Fibroblast of gingiva (primary cell): Measurements from ENCODE around the gene FSTL4.

Experiments
- DNase-seq: peaks from one replicate; pipeline ENCODE4 v3.0.0-alpha.2; 2011; ENCODE audit warnings: low read depth

FSTL4 gene

GRCh38 chr5:133612249-133612860 lies at the start of gene FSTL4:
TSS of gene FSTL4 (minus strand) at chr5:133612541.
- no peak for DNase-seq

GRCh38 chr5:133661389-133661788 lies 49.0 kb upstream of the FSTL4 start:
- DNase-seq: no peak

GRCh38 chr5:133658327-133658726 lies 46.0 kb upstream of the FSTL4 start:
- no peak for DNase-seq

GRCh38 chr5:133657036-133657435 lies 44.7 kb upstream of the FSTL4 start:
- DNase-seq: no peak

- no peak for DNase-seq
Observed at GRCh38 chr5:133655966-133656365, 43.6 kb upstream of the FSTL4 start.

GRCh38 chr5:133653760-133654049 lies 41.4 kb upstream of the FSTL4 start:
- no peak for DNase-seq

GRCh38 chr5:133652951-133653759 lies 40.8 kb upstream of the FSTL4 start:
- no peak for DNase-seq

- DNase-seq: no peak
Observed at GRCh38 chr5:133644000-133644865, 31.9 kb upstream of the FSTL4 start.

GRCh38 chr5:133643365-133643764 lies 31.0 kb upstream of the FSTL4 start:
- DNase-seq: no peak

GRCh38 chr5:133642153-133642722 lies 29.9 kb upstream of the FSTL4 start:
- no peak for DNase-seq

GRCh38 chr5:133641683-133642082 lies 29.3 kb upstream of the FSTL4 start:
- DNase-seq: no peak

GRCh38 chr5:133639850-133640528 lies 27.6 kb upstream of the FSTL4 start:
- no peak for DNase-seq

GRCh38 chr5:133638436-133638835 lies 26.1 kb upstream of the FSTL4 start:
- no peak for DNase-seq

- DNase-seq: no peak
Observed at GRCh38 chr5:133637206-133637605, 24.9 kb upstream of the FSTL4 start.

GRCh38 chr5:133635051-133635450 lies 22.7 kb upstream of the FSTL4 start:
- DNase-seq: no peak

- DNase-seq: no peak
Observed at GRCh38 chr5:133627180-133627579, 14.8 kb upstream of the FSTL4 start.

- no peak for DNase-seq
Observed at GRCh38 chr5:133624316-133624715, 12.0 kb upstream of the FSTL4 start.

GRCh38 chr5:133618141-133618540 lies 5.8 kb upstream of the FSTL4 start:
- DNase-seq: no peak

- no peak for DNase-seq
Observed at GRCh38 chr5:133613743-133614142, 1.4 kb upstream of the FSTL4 start.

- DNase-seq: no peak
Observed at GRCh38 chr5:133613184-133613583, 843 bp upstream of the FSTL4 start.

GRCh38 chr5:133611357-133612248 lies 738 bp downstream of the FSTL4 start:
- DNase-seq: no peak
